Adrenal gland (tissue), 12 donors: ENCODE measurements around the gene RPS4Y2. TPM values are rescaled to one million over a fixed set of nuclear protein-coding genes. Genes with fewer than 3 reads are reported as not detected.

Experiments
- DNase-seq, 7 donors: peaks; one replicate each; pipeline ENCODE4 v3.0.0-alpha.2; 2019 to 2020
- H3K27ac ChIP-seq, 5 donors: fragments of 200-600 bp; sonication (generic) in 4 of 5; 1 replicate in 3 of 5; 2 replicates in 2 of 5; pipeline versions ENCODE4 v1.5.1 to v1.8.0; 2016 to 2020; ENCODE audit warnings: mild to moderate bottlenecking in 1 of 5
- H3K27me3 ChIP-seq: fragments of 200-600 bp; 2 replicates; pipeline ENCODE4 v1.8.0; 2021
- H3K36me3 ChIP-seq, 2 donors: fragments of 200-600 bp; replicated peaks in 1 of 2; 1 replicate in 1 of 2; 2 replicates in 1 of 2; pipeline versions ENCODE4 v1.5.1 to v1.8.0; 2018 to 2022
- H3K4me1 ChIP-seq, 2 donors: fragments of 200-600 bp; replicated peaks in 1 of 2; 1 replicate in 1 of 2; 2 replicates in 1 of 2; pipeline versions ENCODE4 v1.5.1 to v1.8.0; 2018 to 2021
- H3K4me3 ChIP-seq, 4 donors: fragments of 200-600 bp; sonication (generic) in 3 of 4; one replicate each; pipeline ENCODE4 v1.5.1; 2016 to 2018
- H3K9me3 ChIP-seq, 3 donors: fragments of 200-600 bp; sonication (generic) in 1 of 3; replicated peaks in 1 of 3; 1 replicate in 2 of 3; 2 replicates in 1 of 3; pipeline versions ENCODE4 v1.5.1 to v1.8.0; 2016 to 2021
- POLR2A ChIP-seq, 2 donors: fragments of 450-650 bp; IDR thresholded peaks; one replicate each; pipeline ENCODE4 v1.6.1; 2017; ENCODE audit warnings: antibody characterized with exemption in 2 of 2, mild to moderate bottlenecking in 2 of 2, moderate library complexity in 1 of 2
- WGBS, 4 donors: extraction: QIAGEN DNeasy Blood & Tissue Kit in 2 of 4; methylation state at CpG; one replicate each; pipeline versions ENCODE4 v1.1.5 to v1.1.7; 2013 to 2017; 5-methylcytosine and 5-hydroxymethylcytosine counted together
- intact Hi-C, 2 donors: fragments of 100-400 bp; cut with DNase I; formaldehyde crosslinking; loops; one replicate each; pipeline versions ENCODE4 v1.14.1 to v1.15.0; 2022 to 2023
- polyA plus RNA-seq, 3 donors: library from polyadenylated mRNA; stranded (reverse); fragments of 200-250 nt in 2 of 3; fragments of 350-450 nt in 1 of 3; fragmentation: Illumina TruSeq in 1 of 3; extraction: RNeasy Lipid Tissue Mini Kit (QIAGEN cat#74804) in 1 of 3; gene quantifications; one replicate each; pipeline ENCODE4 v1.2.3, GENCODE V29; 2013 to 2014
- total RNA-seq, 9 donors: library from RNA; depleted of rRNA in 4 of 9; stranded (reverse); fragments of >200 nt in 4 of 9; fragments of 120-200 nt in 1 of 9; fragmentation: NEBNext Ultra II Directional in 1 of 9; extraction: Animal tissue kit (Norgen Biotek cat#: 25700) in 1 of 9; gene quantifications; one replicate each; pipeline versions ENCODE4 v1.1.0 to v1.2.4, GENCODE V29; 2013 to 2023
- TF ChIP-seq, protein P1 (sequence below), 6 experiments: fragments of 450-650 bp in 4 of 6; fragments of 200-600 bp in 2 of 6; sonication (generic) in 1 of 6; IDR thresholded peaks; 1 replicate in 5 of 6; 2 replicates in 1 of 6; pipeline versions ENCODE4 v1.5.1 to v1.8.0; 2016 to 2021; ENCODE audit warnings: antibody characterized with exemption in 6 of 6, mild to moderate bottlenecking in 2 of 6, moderate library complexity in 1 of 6
- donor health status: healthy with polysubstance abuse.
- donor health status: Bipolar disorder and iron deficiency.
- donor health status: DM: yes; HTN: yes; CAD: no.
- donor health status: DM: no; HTN: no; CAD: no.
- donor health status: DM: no; HTN: no; CAD: no.
- donor health status: DM: yes; HTN: yes; CAD: no.

The RPS4Y2 gene
- total and polyA plus RNA-seq, 12 donors = not detected

DNA sequence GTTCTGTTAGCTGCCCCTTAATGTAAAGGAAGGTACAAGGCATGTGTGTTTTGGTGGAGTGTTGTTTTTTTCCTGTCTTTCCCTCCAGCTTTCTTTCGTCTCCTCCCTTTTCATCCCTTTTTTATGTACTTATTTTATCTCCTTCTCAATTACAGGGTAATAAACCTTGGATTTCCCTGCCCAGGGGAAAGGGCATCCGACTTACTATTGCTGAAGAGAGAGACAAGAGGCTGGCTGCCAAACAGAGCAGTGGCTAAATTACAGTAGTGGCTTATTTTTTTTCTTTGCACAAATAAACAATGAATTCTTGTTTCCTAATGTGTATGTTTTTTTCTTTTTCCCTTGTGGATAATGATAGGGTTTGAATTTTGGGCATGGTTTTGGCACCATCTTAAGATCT lies 24.9 kb downstream of the RPS4Y2 start:
- Histone ChIP-seq H3K27ac (no peak overlapping the region), H3K4me1 (no peaks in the 10 kb centered on the region), H3K4me3 (no peak overlapping the region), H3K36me3 (no peaks in the 10 kb centered on the region), H3K27me3 (no peaks in the 10 kb centered on the region), H3K9me3 (no peaks in the 10 kb centered on the region)
- no peak for DNase-seq
- TF ChIP-seq POLR2A (IDR thresholded peaks at IDR 0.05) = no peak
- TF ChIP-seq, protein P1, sequence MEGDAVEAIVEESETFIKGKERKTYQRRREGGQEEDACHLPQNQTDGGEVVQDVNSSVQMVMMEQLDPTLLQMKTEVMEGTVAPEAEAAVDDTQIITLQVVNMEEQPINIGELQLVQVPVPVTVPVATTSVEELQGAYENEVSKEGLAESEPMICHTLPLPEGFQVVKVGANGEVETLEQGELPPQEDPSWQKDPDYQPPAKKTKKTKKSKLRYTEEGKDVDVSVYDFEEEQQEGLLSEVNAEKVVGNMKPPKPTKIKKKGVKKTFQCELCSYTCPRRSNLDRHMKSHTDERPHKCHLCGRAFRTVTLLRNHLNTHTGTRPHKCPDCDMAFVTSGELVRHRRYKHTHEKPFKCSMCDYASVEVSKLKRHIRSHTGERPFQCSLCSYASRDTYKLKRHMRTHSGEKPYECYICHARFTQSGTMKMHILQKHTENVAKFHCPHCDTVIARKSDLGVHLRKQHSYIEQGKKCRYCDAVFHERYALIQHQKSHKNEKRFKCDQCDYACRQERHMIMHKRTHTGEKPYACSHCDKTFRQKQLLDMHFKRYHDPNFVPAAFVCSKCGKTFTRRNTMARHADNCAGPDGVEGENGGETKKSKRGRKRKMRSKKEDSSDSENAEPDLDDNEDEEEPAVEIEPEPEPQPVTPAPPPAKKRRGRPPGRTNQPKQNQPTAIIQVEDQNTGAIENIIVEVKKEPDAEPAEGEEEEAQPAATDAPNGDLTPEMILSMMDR (IDR thresholded peaks at IDR 0.05) = no peak
- 46 to 63% methylated on average over 2 of the region's 2 CpGs; no CpG with 5 or more reads in 2 of the 4 donors for WGBS, 4 donors
- intact Hi-C loops = no loop called here

DNA sequence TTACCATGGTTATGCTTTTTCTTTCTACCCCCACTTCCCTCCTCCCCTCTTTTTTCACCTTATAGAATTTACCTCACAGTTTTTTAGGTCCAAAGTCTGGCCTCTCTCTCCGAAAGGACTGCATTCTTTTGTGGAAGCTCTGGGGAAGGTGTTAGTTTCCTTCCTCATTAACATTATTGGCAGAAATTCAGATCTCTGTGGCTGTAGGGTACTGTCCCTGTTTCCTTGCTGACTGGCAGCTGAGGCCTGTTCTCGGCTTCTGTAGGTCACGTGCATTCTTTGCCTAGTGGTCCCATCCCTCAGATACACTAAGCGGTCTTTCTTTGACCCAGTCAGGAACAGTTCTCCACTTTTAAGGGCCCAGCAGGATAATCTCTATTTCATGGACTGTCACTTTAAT lies 25.5 kb downstream of the RPS4Y2 start:
- intact Hi-C loops = no loop called here
- Histone ChIP-seq H3K9me3 (no peaks in the 10 kb centered on the region), H3K36me3 (no peaks in the 10 kb centered on the region), H3K4me3 (no peak overlapping the region), H3K27ac (no peak overlapping the region), H3K27me3 (no peaks in the 10 kb centered on the region), H3K4me1 (no peaks in the 10 kb centered on the region)
- no peak for DNase-seq
- no peak for TF ChIP-seq POLR2A (IDR thresholded peaks at IDR 0.05)
- TF ChIP-seq, protein P1 (IDR thresholded peaks at IDR 0.05) = no peak
- WGBS, 4 donors = 58 to 62% methylated on average over 4 of the region's 4 CpGs; no CpG with 5 or more reads in 2 of the 4 donors

DNA sequence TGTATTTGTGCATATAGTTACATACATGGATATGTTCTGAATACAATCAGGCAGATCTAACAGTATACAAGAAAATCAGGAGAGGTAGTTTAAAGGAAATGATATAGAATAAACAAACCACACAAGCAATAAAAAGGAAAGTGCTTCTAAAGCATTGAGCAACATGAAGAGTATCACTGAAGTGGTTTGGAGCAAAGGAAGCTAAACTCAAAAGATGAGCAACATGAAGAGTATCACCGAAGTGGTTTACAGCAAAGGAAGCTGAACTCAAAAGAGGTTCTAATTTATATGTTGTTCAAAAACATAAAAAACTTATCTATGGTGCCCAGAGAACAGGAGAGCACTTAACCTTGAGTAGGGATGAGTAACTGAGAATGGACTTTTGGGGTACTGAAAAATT lies 29.1 kb downstream of the RPS4Y2 start:
- H3K36me3 ChIP-seq = no peaks in the 10 kb centered on the region
- intact Hi-C loops = no loop called here
- no peak for DNase-seq
- WGBS, 4 donors = 30 to 37% methylated on average over 1 of the region's 1 CpG; no CpG with 5 or more reads in 2 of the 4 donors
- H3K4me3 ChIP-seq = no peak overlapping the region
- no peaks in the 10 kb centered on the region for H3K4me1 ChIP-seq
- H3K9me3 ChIP-seq = no peaks in the 10 kb centered on the region
- H3K27me3 ChIP-seq = no peaks in the 10 kb centered on the region
- TF ChIP-seq POLR2A (IDR thresholded peaks at IDR 0.05) = no peak
- TF ChIP-seq, protein P1 (IDR thresholded peaks at IDR 0.05) = no peak
- no peak overlapping the region for H3K27ac ChIP-seq

DNA sequence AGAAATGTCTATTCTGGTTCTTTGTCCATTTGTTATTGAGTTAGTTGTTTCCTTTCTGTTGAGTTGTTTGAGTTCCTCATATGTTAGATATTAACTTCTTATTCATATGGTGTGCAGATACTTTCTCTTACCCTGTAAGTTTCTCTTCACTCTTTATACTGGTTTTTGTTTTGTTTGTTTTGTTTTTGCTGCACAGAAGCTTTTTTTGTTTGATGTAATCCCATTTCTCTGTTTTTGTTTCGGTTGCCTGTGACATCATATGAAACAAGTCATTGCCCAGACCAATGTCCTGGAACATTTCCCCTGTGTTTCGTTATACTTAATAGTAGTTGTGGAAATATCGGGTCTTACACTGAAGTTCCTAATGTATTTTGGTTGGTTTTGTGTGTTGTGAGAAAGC lies 31.2 kb downstream of the RPS4Y2 start:
- H3K27ac ChIP-seq = no peak overlapping the region
- intact Hi-C loops = no loop called here
- TF ChIP-seq, protein P1 (IDR thresholded peaks at IDR 0.05) = no peak
- TF ChIP-seq POLR2A (IDR thresholded peaks at IDR 0.05) = no peak
- WGBS, 4 donors = 74 to 81% methylated on average over 3 of the region's 3 CpGs; no CpG with 5 or more reads in 2 of the 4 donors
- H3K27me3 ChIP-seq = no peaks in the 10 kb centered on the region
- DNase-seq = no peak
- H3K4me3 ChIP-seq = no peak overlapping the region
- H3K4me1 ChIP-seq = no peaks in the 10 kb centered on the region
- no peaks in the 10 kb centered on the region for H3K36me3 ChIP-seq
- H3K9me3 ChIP-seq = no peaks in the 10 kb centered on the region
